A549 (cell line): ENCODE data around the gene AURKA.

Source experiments
- BHLHE40 ChIP-seq: IDR thresholded peaks from 2 replicates; pipeline ENCODE4 v1.6.1; 2012; ENCODE audit warnings: low read depth, low read length, inconsistent platforms
- KDM1A ChIP-seq: fragments of 200-600 bp; sonication (generic); IDR thresholded peaks from 2 replicates; pipeline ENCODE4 v1.6.1; 2016; ENCODE audit warnings: low read depth, mild to moderate bottlenecking
- MAX ChIP-seq: IDR thresholded peaks from 2 replicates; pipeline ENCODE4 v1.6.1; 2012
- RFX5 ChIP-seq: fragments of 450-650 bp; IDR thresholded peaks from 2 replicates; pipeline ENCODE4 v1.7.1; 2014; ENCODE audit warnings: antibody characterized with exemption, mild to moderate bottlenecking, moderate library complexity
- TF ChIP-seq, protein P1 (sequence below): fragments of 200-600 bp; sonication (generic); IDR thresholded peaks from 2 replicates; pipeline ENCODE4 v1.6.1; 2016; ENCODE audit warnings: antibody characterized with exemption, mild to moderate bottlenecking, moderate library complexity

DNA sequence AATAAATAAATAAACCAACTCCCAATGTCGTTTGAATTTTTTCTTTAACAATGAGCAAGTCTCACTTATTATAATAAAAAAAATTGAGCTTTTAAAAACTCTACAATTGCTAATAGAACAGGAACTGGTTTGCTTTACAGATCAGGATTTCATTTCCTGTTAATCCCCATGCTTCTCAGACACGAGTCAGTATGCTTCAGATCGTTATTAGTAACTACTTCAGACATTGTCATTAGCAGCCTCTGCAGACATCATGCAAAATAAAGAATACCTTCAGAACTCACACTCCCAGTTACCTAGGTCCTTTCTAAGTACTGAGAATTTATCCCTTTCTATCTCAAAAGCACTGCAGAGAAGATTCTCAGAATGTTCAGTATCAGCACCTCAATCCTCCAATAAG, 43.3 kb downstream of the AURKA start:
- TF ChIP-seq BHLHE40 (no peak), MAX (no peak), KDM1A (no peak), RFX5 (no peak)
- TF ChIP-seq, protein P1, sequence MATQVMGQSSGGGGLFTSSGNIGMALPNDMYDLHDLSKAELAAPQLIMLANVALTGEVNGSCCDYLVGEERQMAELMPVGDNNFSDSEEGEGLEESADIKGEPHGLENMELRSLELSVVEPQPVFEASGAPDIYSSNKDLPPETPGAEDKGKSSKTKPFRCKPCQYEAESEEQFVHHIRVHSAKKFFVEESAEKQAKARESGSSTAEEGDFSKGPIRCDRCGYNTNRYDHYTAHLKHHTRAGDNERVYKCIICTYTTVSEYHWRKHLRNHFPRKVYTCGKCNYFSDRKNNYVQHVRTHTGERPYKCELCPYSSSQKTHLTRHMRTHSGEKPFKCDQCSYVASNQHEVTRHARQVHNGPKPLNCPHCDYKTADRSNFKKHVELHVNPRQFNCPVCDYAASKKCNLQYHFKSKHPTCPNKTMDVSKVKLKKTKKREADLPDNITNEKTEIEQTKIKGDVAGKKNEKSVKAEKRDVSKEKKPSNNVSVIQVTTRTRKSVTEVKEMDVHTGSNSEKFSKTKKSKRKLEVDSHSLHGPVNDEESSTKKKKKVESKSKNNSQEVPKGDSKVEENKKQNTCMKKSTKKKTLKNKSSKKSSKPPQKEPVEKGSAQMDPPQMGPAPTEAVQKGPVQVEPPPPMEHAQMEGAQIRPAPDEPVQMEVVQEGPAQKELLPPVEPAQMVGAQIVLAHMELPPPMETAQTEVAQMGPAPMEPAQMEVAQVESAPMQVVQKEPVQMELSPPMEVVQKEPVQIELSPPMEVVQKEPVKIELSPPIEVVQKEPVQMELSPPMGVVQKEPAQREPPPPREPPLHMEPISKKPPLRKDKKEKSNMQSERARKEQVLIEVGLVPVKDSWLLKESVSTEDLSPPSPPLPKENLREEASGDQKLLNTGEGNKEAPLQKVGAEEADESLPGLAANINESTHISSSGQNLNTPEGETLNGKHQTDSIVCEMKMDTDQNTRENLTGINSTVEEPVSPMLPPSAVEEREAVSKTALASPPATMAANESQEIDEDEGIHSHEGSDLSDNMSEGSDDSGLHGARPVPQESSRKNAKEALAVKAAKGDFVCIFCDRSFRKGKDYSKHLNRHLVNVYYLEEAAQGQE: no peak
